ENCODE measurements around the gene RPS6KA5. TPM values are rescaled to one million over a fixed set of nuclear protein-coding genes. Genes with fewer than 3 reads are reported as not detected.
"Not testable (repeated sequence)": the region's sequence is repeated elsewhere in the genome, so short reads cannot be mapped to it uniquely, and the experiment has no call there.

The RPS6KA5 gene
- total RNA-seq, 1 donor from 2014 or later = 3.6 TPM

GRCh38 chr14:91094772-91095171, 34.3 kb upstream of the RPS6KA5 start:
- no peak for DNase-seq (ENCODE audit: low read depth)

GRCh38 chr14:91093743-91094472, 33.5 kb upstream of the RPS6KA5 start:
- not testable (repeated sequence) for DNase-seq (ENCODE audit: low read depth)

More at GRCh38 chr14:91094772-91095171, 34.3 kb upstream of the RPS6KA5 start:
- no peak for TF ChIP-seq CTCF (conservative IDR thresholded peaks at IDR 0.05; ENCODE audit: low read depth, low read length)
- no peak overlapping the region for H3K4me3 ChIP-seq (ENCODE audit: low read depth, low read length)

GRCh38 chr14:91092073-91092472, 31.6 kb upstream of the RPS6KA5 start:
- H3K4me3 ChIP-seq (ENCODE audit: low read depth, low read length) = no peak overlapping the region
- no peak for TF ChIP-seq CTCF (conservative IDR thresholded peaks at IDR 0.05; ENCODE audit: low read depth, low read length)
- no peak for DNase-seq (ENCODE audit: low read depth)

More at GRCh38 chr14:91093743-91094472, 33.5 kb upstream of the RPS6KA5 start:
- H3K4me3 ChIP-seq (ENCODE audit: low read depth, low read length) = not testable (repeated sequence)

- no peak for TF ChIP-seq CTCF (conservative IDR thresholded peaks at IDR 0.05; ENCODE audit: low read depth, low read length)
- H3K4me3 ChIP-seq (ENCODE audit: low read depth, low read length) = no peak overlapping the region
- DNase-seq (ENCODE audit: low read depth) = no peak
Observed at GRCh38 chr14:91090743-91091142, 30.3 kb upstream of the RPS6KA5 start.

- no peak for TF ChIP-seq CTCF (conservative IDR thresholded peaks at IDR 0.05; ENCODE audit: low read depth, low read length)
- no peak for DNase-seq (ENCODE audit: low read depth)
- H3K4me3 ChIP-seq (ENCODE audit: low read depth, low read length) = no peak overlapping the region
Observed at GRCh38 chr14:91089958-91090535, 29.6 kb upstream of the RPS6KA5 start.

- no peak overlapping the region for H3K4me3 ChIP-seq (ENCODE audit: low read depth, low read length)
- no peak for DNase-seq (ENCODE audit: low read depth)
- no peak for TF ChIP-seq CTCF (conservative IDR thresholded peaks at IDR 0.05; ENCODE audit: low read depth, low read length)
Observed at GRCh38 chr14:91088585-91089235, 28.3 kb upstream of the RPS6KA5 start.

GRCh38 chr14:91087470-91087869, 27.0 kb upstream of the RPS6KA5 start:
- not testable (repeated sequence) for DNase-seq (ENCODE audit: low read depth); H3K4me3 ChIP-seq (ENCODE audit: low read depth, low read length)

GRCh38 chr14:91084516-91084915, 24.1 kb upstream of the RPS6KA5 start:
- no peak for TF ChIP-seq CTCF (conservative IDR thresholded peaks at IDR 0.05; ENCODE audit: low read depth, low read length)
- no peak overlapping the region for H3K4me3 ChIP-seq (ENCODE audit: low read depth, low read length)
- no peak for DNase-seq (ENCODE audit: low read depth)
